Measurements from ENCODE around the gene C8G.

- no peak for TF ChIP-seq EZH2 (IDR thresholded peaks at IDR 0.05; ENCODE audit: insufficient read depth, low read length)
- TF ChIP-seq, protein P1, sequence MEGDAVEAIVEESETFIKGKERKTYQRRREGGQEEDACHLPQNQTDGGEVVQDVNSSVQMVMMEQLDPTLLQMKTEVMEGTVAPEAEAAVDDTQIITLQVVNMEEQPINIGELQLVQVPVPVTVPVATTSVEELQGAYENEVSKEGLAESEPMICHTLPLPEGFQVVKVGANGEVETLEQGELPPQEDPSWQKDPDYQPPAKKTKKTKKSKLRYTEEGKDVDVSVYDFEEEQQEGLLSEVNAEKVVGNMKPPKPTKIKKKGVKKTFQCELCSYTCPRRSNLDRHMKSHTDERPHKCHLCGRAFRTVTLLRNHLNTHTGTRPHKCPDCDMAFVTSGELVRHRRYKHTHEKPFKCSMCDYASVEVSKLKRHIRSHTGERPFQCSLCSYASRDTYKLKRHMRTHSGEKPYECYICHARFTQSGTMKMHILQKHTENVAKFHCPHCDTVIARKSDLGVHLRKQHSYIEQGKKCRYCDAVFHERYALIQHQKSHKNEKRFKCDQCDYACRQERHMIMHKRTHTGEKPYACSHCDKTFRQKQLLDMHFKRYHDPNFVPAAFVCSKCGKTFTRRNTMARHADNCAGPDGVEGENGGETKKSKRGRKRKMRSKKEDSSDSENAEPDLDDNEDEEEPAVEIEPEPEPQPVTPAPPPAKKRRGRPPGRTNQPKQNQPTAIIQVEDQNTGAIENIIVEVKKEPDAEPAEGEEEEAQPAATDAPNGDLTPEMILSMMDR (IDR thresholded peaks at IDR 0.05; ENCODE audit: insufficient read depth, low read depth, low read length) = no peak
These were observed 43.4 kb upstream of the C8G start for GRCh38 chr9:136901516-136902258.
